ENCODE results near the gene CD68. TPM values are rescaled to one million over a fixed set of nuclear protein-coding genes. Genes with fewer than 3 reads are reported as not detected.

The CD68 gene
- total RNA-seq, 1 experiment from 2014 or later: 1.8 TPM

- no TSS peak for BruUV-seq (replicated peaks)
- POLR2A ChIA-PET (ENCODE audit: low non-redundant PET): interaction anchor here (0.6 to 0.7 kb wide), 3 partner anchors 71 to 338 kb away, joined by 3 to 5 read pairs (median 5); partner anchors contain the start of gene WRAP53
- CTCF ChIA-PET: interaction anchor here (2.0 kb wide), 1 partner anchor 8 kb away, joined by 6 read pairs; no protein-coding TSS in a partner anchor
- DNase-seq (ENCODE audit: low spot score): no peak
- Histone ChIP-seq H3K9me3 (ENCODE audit: low read depth, low read length, poor library complexity, severe bottlenecking) (no peaks in the 10 kb centered on the region), H3K36me3 (ENCODE audit: insufficient read depth, low read length, poor library complexity, severe bottlenecking) (peaks cover 49% of the 10 kb centered on the region), H3K4me3 (ENCODE audit: low read depth, low read length, poor library complexity, severe bottlenecking) (no peak overlapping the region), H3K27ac (ENCODE audit: low read depth, low read length, poor library complexity, severe bottlenecking) (peak overlapping the region; percentile 74), H3K27me3 (replicated peaks; ENCODE audit: insufficient read depth, low read depth, low read length, poor library complexity) (no peaks in the 10 kb centered on the region), H3K4me1 (ENCODE audit: insufficient read depth, low read length, poor library complexity, severe bottlenecking) (peaks cover 59% of the 10 kb centered on the region)
- TF ChIP-seq, protein P1, sequence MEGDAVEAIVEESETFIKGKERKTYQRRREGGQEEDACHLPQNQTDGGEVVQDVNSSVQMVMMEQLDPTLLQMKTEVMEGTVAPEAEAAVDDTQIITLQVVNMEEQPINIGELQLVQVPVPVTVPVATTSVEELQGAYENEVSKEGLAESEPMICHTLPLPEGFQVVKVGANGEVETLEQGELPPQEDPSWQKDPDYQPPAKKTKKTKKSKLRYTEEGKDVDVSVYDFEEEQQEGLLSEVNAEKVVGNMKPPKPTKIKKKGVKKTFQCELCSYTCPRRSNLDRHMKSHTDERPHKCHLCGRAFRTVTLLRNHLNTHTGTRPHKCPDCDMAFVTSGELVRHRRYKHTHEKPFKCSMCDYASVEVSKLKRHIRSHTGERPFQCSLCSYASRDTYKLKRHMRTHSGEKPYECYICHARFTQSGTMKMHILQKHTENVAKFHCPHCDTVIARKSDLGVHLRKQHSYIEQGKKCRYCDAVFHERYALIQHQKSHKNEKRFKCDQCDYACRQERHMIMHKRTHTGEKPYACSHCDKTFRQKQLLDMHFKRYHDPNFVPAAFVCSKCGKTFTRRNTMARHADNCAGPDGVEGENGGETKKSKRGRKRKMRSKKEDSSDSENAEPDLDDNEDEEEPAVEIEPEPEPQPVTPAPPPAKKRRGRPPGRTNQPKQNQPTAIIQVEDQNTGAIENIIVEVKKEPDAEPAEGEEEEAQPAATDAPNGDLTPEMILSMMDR (conservative IDR thresholded peaks at IDR 0.05; ENCODE audit: low read depth, low read length): no peak
- TF ChIP-seq EZH2 (IDR thresholded peaks at IDR 0.05; ENCODE audit: borderline replicate concordance, low read depth, low read length, poor library complexity, severe bottlenecking): no peak
- intact Hi-C loops (cut with micrococcal nuclease; ENCODE audit: unreplicated experiment): loop anchor here (5.0 kb wide), 2 partner anchors 106 to 306 kb away; partner anchors contain the start of genes CHD3, TP53 and WRAP53
Observed at GRCh38 chr17:7580604-7581575, 1.5 kb downstream of the CD68 start.

GRCh38 chr17:7582396-7583252 lies 3.2 kb downstream of the CD68 start:
- intact Hi-C loops (cut with micrococcal nuclease; ENCODE audit: unreplicated experiment): loop anchor here (5.0 kb wide), 2 partner anchors 105 to 305 kb away; partner anchors contain the start of genes CHD3, TP53 and WRAP53
- no peak for DNase-seq (ENCODE audit: low spot score)
- peaks cover 43% of the 10 kb centered on the region for H3K36me3 ChIP-seq (ENCODE audit: insufficient read depth, low read length, poor library complexity, severe bottlenecking)
- CTCF ChIA-PET: interaction anchor here (0.6 to 1.0 kb wide), 2 partner anchors 67 to 105 kb away, joined by 5 to 6 read pairs; partner anchors contain the start of genes TP53 and WRAP53
- H3K4me1 ChIP-seq (ENCODE audit: insufficient read depth, low read length, poor library complexity, severe bottlenecking): peaks cover 50% of the 10 kb centered on the region
- BruUV-seq (replicated peaks): no TSS peak
- POLR2A ChIA-PET (ENCODE audit: low non-redundant PET): interaction anchor here (0.6 kb wide), 1 partner anchor 325 kb away, joined by 6 read pairs; no protein-coding TSS in a partner anchor
- H3K27ac ChIP-seq (ENCODE audit: low read depth, low read length, poor library complexity, severe bottlenecking): peak overlapping the region; percentile 99
- H3K27me3 ChIP-seq (replicated peaks; ENCODE audit: insufficient read depth, low read depth, low read length, poor library complexity): no peaks in the 10 kb centered on the region
- TF ChIP-seq EZH2 (IDR thresholded peaks at IDR 0.05; ENCODE audit: borderline replicate concordance, low read depth, low read length, poor library complexity, severe bottlenecking): no peak
- TF ChIP-seq, protein P1 (conservative IDR thresholded peaks at IDR 0.05; ENCODE audit: low read depth, low read length): no peak
- H3K4me3 ChIP-seq (ENCODE audit: low read depth, low read length, poor library complexity, severe bottlenecking): no peak overlapping the region
- H3K9me3 ChIP-seq (ENCODE audit: low read depth, low read length, poor library complexity, severe bottlenecking): no peaks in the 10 kb centered on the region
